Measurements from ENCODE around the gene CDK14.
"Not testable (repeated sequence)": the region's sequence is repeated elsewhere in the genome, so short reads cannot be mapped to it uniquely, and the experiment has no call there.

Gene CDK14

GRCh38 chr7:90629297-90629918 is 33.3 kb downstream of the CDK14 start:
- peak; percentile 66 for DNase-seq (ENCODE audit: low read depth)

- DNase-seq (ENCODE audit: low read depth) = no peak
These were observed 35.4 kb downstream of the CDK14 start for GRCh38 chr7:90631502-90631901.

GRCh38 chr7:90639683-90640082 is 43.6 kb downstream of the CDK14 start:
- not testable (repeated sequence) for DNase-seq (ENCODE audit: low read depth)

GRCh38 chr7:90642978-90643377 is 46.9 kb downstream of the CDK14 start:
- no peak for DNase-seq (ENCODE audit: low read depth)

- DNase-seq (ENCODE audit: low read depth) = peak; percentile 13
These were observed 49.7 kb downstream of the CDK14 start for GRCh38 chr7:90645784-90646183.

- no peak for DNase-seq (ENCODE audit: low read depth)
These were observed 52.0 kb downstream of the CDK14 start for GRCh38 chr7:90648107-90648506.

- DNase-seq (ENCODE audit: low read depth) = no peak
These were observed 52.7 kb downstream of the CDK14 start for GRCh38 chr7:90648834-90649233.

DNA sequence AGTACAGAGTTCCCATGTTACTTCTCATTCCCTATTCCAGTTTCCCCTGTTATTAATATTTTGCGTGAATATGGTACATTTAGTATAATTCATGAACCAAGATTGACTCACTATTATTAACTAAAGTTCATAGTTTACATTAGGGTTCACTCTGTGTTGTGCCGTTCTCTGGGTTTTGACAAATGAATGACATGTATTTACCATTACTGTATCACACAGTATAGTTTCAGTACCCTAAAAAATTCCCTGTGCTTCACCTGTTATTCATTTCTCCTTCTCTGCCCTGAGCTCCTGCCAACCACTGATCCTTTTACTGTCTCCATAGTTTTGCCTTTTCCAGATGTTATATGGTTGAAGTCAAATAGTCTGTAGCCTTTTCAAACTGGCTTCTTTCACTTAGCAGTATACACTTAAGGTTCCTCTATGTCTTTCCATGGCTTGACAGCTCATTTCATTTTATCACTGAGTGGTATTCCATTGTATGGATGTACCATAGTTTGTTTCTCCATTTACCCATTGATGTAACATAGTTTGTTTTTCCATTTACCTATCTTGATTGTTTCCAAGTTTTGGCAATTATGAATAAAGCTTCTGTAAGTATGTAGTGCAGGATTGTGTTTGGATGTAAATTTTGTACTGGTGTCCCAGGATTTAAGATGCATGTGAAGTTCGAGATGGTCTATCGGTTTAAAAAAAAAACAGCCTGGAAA is 58.8 kb downstream of the CDK14 start:
- no peak for DNase-seq (ENCODE audit: low read depth)

GRCh38 chr7:90655566-90655965 is 59.4 kb downstream of the CDK14 start:
- peak; percentile 89 for DNase-seq (ENCODE audit: low read depth)

GRCh38 chr7:90657481-90657880 is 61.4 kb downstream of the CDK14 start:
- no peak for DNase-seq (ENCODE audit: low read depth)

DNA sequence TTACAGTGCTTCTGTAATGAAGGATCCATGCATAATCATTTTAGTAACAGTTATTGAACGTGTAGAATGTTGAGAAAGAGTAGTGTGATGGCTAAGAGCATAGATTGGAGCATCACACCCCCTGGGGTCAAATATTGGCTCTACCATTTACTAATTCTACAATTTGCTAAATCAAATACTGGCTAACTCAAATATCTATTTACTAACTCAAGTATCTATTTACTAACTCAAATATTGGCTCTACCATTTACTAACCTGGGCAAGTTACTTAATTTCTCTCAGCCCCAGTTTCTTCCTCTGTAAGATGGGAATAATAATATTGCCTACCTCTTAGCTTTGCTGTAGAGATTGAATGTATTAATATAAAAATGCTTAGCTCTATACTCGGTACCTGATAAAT is 64.0 kb downstream of the CDK14 start:
- no peak for DNase-seq (ENCODE audit: low read depth)

GRCh38 chr7:90660819-90661218 is 64.7 kb downstream of the CDK14 start:
- DNase-seq (ENCODE audit: low read depth) = no peak

GRCh38 chr7:90661290-90662151 is 65.4 kb downstream of the CDK14 start:
- no peak for DNase-seq (ENCODE audit: low read depth)

DNA sequence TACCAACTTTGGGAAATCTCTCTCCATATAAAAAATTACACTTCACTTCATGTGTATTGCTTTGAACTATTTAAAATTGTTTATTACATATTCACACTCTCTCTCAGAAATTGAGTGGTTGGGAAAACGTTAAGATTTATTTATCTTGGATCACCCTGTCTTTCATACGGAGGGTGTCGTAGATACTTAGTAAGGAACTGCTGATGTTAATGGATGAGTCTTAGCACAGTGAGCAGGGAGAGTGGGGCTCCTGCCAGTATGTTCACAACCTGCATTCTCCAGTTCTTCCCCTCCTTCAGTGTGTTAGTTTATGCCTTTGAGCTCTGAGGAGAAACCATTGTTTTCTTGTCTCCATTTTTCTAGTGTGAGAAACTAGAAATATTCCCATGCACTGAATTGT is 67.1 kb downstream of the CDK14 start:
- no peak for DNase-seq (ENCODE audit: low read depth)

DNA sequence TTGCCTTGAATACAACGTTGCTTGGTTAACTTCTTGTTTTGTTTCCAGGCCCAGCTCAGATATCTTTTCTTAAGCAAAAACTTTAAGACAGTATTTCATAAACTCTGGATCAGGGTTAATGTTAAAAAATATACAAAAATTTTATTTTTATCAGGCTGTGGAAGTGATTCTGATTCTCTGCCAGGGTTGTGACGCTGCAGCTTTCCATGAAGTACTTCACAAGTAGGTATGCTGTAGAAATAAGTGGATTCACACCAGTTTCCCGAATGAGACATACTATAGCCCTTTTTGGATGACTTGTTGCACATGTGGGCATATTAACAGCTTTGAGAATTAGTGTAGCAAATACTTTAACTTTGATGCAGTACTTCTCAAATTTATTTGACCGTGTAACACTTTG is 70.1 kb downstream of the CDK14 start:
- no peak for DNase-seq (ENCODE audit: low read depth)

DNA sequence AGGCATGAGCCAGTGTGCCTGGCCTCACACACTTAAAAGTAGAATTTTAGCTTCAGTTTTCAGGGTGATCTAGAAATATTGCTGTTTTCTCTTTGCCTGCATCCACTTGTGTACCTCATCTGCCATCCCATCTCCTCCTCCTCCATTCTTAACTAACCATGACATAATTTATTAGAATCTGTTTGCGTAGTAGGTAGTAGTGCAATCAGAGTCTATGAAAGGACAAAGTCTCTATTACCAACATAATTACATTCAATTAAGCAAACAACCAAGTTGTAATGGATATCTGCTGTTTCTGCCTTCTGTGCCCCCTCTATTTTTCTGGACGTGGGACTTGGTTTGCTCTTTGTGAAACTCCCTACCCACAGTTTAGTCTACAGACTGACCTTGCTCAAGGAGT is 72.9 kb downstream of the CDK14 start:
- no peak for DNase-seq (ENCODE audit: low read depth)

DNA sequence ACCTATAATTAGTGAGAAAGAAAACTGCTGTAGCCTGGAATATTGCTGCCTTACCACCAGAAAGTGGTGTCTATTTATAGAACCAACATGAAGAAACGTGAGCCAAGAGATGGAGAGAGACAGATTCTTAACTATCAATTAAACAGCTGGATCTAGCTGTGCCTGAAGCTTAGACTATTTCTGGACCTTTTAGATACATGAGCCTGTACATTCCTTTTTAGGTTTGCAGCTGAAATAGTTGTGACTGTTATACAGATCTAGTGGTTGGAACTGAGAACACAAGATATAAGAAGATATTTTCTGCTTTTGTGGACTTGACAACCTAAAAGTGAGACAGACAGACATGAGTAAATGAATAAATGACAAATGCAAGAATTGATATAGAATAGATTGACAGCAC is 73.4 kb downstream of the CDK14 start:
- DNase-seq (ENCODE audit: low read depth) = no peak

DNA sequence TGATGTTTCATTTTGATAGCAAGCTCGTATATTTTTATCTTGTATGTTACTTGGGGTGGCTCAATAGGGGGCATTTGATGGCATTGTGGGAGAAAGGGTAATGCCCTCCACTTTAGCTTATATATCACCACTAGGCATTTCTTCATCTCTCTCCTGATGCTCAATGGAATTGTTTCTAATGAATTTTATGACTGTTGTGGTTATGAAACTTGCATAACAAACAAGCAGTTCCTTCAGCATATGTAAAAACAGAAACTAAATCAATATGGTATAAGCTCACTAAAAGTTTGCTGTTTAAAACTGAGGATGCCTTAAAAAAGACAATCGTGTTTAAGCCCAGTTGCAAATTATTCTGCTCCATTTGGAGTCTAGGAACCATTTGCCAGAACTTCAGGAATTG is 75.5 kb downstream of the CDK14 start:
- DNase-seq (ENCODE audit: low read depth) = no peak

DNA sequence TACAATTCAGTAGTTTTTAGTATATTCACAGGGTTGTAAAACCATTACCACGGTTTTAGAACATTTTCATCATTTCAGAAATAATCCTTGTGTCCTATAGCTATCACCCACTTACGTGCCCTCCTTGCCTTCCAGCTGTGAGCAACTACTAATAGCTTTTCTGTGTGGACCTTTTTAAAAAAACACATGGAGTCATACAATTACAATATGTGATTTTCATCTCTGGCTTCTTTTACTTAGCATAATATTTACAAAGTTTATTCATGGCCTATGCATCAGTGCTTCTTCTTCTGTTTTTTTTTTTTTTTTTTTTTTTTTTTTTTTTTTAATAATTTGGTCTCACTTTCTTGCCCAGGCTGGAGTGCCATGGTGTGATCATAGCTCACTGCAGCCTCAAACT is 76.1 kb downstream of the CDK14 start:
- no peak for DNase-seq (ENCODE audit: low read depth)

GRCh38 chr7:90674625-90675024 is 78.5 kb downstream of the CDK14 start:
- no peak for DNase-seq (ENCODE audit: low read depth)

GRCh38 chr7:90675982-90676381 is 79.9 kb downstream of the CDK14 start:
- DNase-seq (ENCODE audit: low read depth) = no peak

GRCh38 chr7:90677486-90678404 is 81.6 kb downstream of the CDK14 start:
- no peak for DNase-seq (ENCODE audit: low read depth)
